B cell (primary cell): ENCODE data around the gene HTR1B. TPM values are rescaled to one million over a fixed set of nuclear protein-coding genes. Genes with fewer than 3 reads are reported as not detected.

Source experiments
- ATAC-seq: fragments of 200-7000 bp; cut with Tn5 transposase; one replicate; pipeline ENCODE4 v1.10.0; 2021; ENCODE audit warnings: low read depth, mild to moderate bottlenecking, moderate number of reproducible peaks, moderate library complexity
- CTCF ChIA-PET: fragments of 350-600 bp; sonication (Branson Sonifier 250); formaldehyde crosslinking; loops from one replicate; lab custom pipeline; 2021; ENCODE audit warnings: antibody characterized with exemption, inconsistent platforms; lab: Charles Lee
- POLR2A ChIA-PET: fragments of 350-600 bp; sonication (Branson Sonifier 250); formaldehyde crosslinking; loops from one replicate; lab custom pipeline; 2021; ENCODE audit warnings: antibody characterized with exemption; lab: Charles Lee
- DNase-seq: peaks from one replicate; pipeline ENCODE4 v3.0.0; 2013
- H2AFZ ChIP-seq: 2 replicates; pipeline ENCODE4 v1.6.1; 2012; ENCODE audit warnings: mild to moderate bottlenecking, low read depth, low read length; ENCODE audit not compliant: insufficient read depth, poor library complexity, severe bottlenecking
- H3K27ac ChIP-seq, 2 donors: 1 replicate in 1 of 2; 2 replicates in 1 of 2; pipeline ENCODE4 v1.5.1; 2012 to 2013; ENCODE audit warnings: low read length in 2 of 2, mild to moderate bottlenecking in 2 of 2, moderate library complexity in 1 of 2
- H3K27me3 ChIP-seq, 4 experiments: fragments of 200-600 bp in 1 of 4; sonication (generic) in 1 of 4; replicated peaks in 1 of 4; 1 replicate in 2 of 4; 2 replicates in 2 of 4; pipeline versions ENCODE4 v1.6.1 to v1.7.0; 2013 to 2016; ENCODE audit warnings: low read length in 3 of 4, mild to moderate bottlenecking in 2 of 4, mixed read lengths in 1 of 4, moderate library complexity in 1 of 4; ENCODE audit not compliant: insufficient read depth in 4 of 4, control insufficient read depth in 3 of 4; ENCODE audit errors: control extremely low read depth in 1 of 4
- H3K36me3 ChIP-seq, 2 experiments: replicated peaks in 1 of 2; 1 replicate in 1 of 2; 2 replicates in 1 of 2; pipeline versions ENCODE4 v1.6.1 to v1.7.1; 2013; ENCODE audit warnings: low read length in 1 of 2; ENCODE audit not compliant: insufficient read depth in 2 of 2, control insufficient read depth in 1 of 2; ENCODE audit errors: control extremely low read depth in 1 of 2, extremely low read depth in 1 of 2
- H3K4me1 ChIP-seq, 2 donors: fragments of 200-600 bp in 1 of 2; sonication (generic) in 1 of 2; 1 replicate in 1 of 2; 2 replicates in 1 of 2; pipeline versions ENCODE4 v1.5.1 to v1.6.1; 2013 to 2017; ENCODE audit warnings: low read length in 2 of 2; ENCODE audit not compliant: control insufficient read depth in 2 of 2, insufficient read depth in 2 of 2
- H3K4me2 ChIP-seq: replicated peaks from 2 replicates; pipeline ENCODE3; 2012; ENCODE audit warnings: mild to moderate bottlenecking, low read depth, low read length; ENCODE audit not compliant: poor library complexity, severe bottlenecking
- H3K4me3 ChIP-seq, 5 experiments: fragments of 200-600 bp in 1 of 5; sonication (generic) in 1 of 5; 1 replicate in 3 of 5; 2 replicates in 2 of 5; pipeline versions ENCODE4 v1.5.1 to v1.7.0; 2011 to 2016; ENCODE audit warnings: low read length in 4 of 5, mild to moderate bottlenecking in 4 of 5, low read depth in 2 of 5, control low read depth in 1 of 5, moderate library complexity in 1 of 5; ENCODE audit not compliant: insufficient read depth in 1 of 5; ENCODE audit errors: control extremely low read depth in 1 of 5, extremely low read depth in 1 of 5
- H3K79me2 ChIP-seq: fragments of 200-600 bp; sonication (generic); one replicate; pipeline ENCODE4 v1.6.0; 2016; ENCODE audit warnings: low read length; ENCODE audit not compliant: control insufficient read depth, insufficient read depth
- H3K9ac ChIP-seq: fragments of 200-600 bp; sonication (generic); 2 replicates; pipeline ENCODE4 v1.6.1; 2017; ENCODE audit warnings: mild to moderate bottlenecking, low read length, moderate library complexity
- H3K9me3 ChIP-seq, 3 donors: one replicate each; pipeline versions ENCODE4 v1.6.1 to v1.7.1; 2013; ENCODE audit warnings: low read length in 2 of 3; ENCODE audit not compliant: control insufficient read depth in 2 of 3, insufficient read depth in 1 of 3; ENCODE audit errors: control extremely low read depth in 1 of 3
- H4K20me1 ChIP-seq: 2 replicates; pipeline ENCODE4 v1.6.0; 2012; ENCODE audit warnings: mild to moderate bottlenecking, low read length; ENCODE audit not compliant: insufficient read depth, control insufficient read depth, poor library complexity, severe bottlenecking
- H3K27ac Mint-ChIP-seq: one replicate; pipeline ENCODE4 v1.8.0; 2021; ENCODE audit warnings: mixed read lengths
- H3K27me3 Mint-ChIP-seq: one replicate; pipeline ENCODE4 v1.8.0; 2021; ENCODE audit warnings: mixed read lengths
- H3K4me1 Mint-ChIP-seq: one replicate; pipeline ENCODE4 v1.8.0; 2021; ENCODE audit warnings: mixed read lengths
- H3K4me3 Mint-ChIP-seq: one replicate; pipeline ENCODE4 v1.8.0; 2021; ENCODE audit warnings: mixed read lengths
- H3K9me3 Mint-ChIP-seq: one replicate; pipeline ENCODE4 v1.8.0; 2022; ENCODE audit warnings: mixed read lengths; ENCODE audit not compliant: insufficient read depth
- EZH2 ChIP-seq: IDR thresholded peaks from 2 replicates; pipeline ENCODE4 v1.6.1; 2012; ENCODE audit warnings: borderline replicate concordance, low read depth, mild to moderate bottlenecking, moderate library complexity, low read length; ENCODE audit not compliant: insufficient read depth, poor library complexity, severe bottlenecking
- WGBS: methylation state at CpG from one replicate; pipeline ENCODE4 v1.1.5; 2013; ENCODE audit warnings: missing lambda C conversion rate; ENCODE audit not compliant: insufficient coverage; 5-methylcytosine and 5-hydroxymethylcytosine counted together
- intact Hi-C: fragments of 100-400 bp; cut with micrococcal nuclease; formaldehyde crosslinking; loops from one replicate; pipeline ENCODE4 v1.10.0; 2022
- polyA plus RNA-seq: library from polyadenylated mRNA; depleted of rRNA; stranded (reverse); fragments of >200 nt; gene quantifications from 2 replicates; pipeline ENCODE4 v1.2.3, GENCODE V29; 2012
- total RNA-seq, 2 donors: library from RNA; stranded (reverse); fragments of 120-200 nt in 1 of 2; gene quantifications; 1 replicate in 1 of 2; 2 replicates in 1 of 2; pipeline versions ENCODE4 v1.2.3 to v1.2.4, GENCODE V29; 2013 to 2022
- TF ChIP-seq, protein P1 (sequence below): fragments of 200-600 bp; IDR thresholded peaks from one replicate; pipeline ENCODE4 v1.8.0; 2022; ENCODE audit warnings: antibody characterized with exemption, mild to moderate bottlenecking

Gene HTR1B
- total and polyA plus RNA-seq, 2 donors (not counting 1 experiment from before 2014, with no cell fraction given): 0.04 TPM; not detected in 1

GRCh38 chr6:77424761-77425160, 38.5 kb downstream of the HTR1B start:
- Histone ChIP-seq H4K20me1 (no peaks in the 10 kb centered on the region), H3K36me3 (no peaks in the 10 kb centered on the region), H2AFZ (no peak overlapping the region), H3K9me3 (peaks cover 0 to 4% (median 0%) of the 10 kb centered on the region in 3 donors), H3K4me3 (no peak overlapping the region), H3K4me1 (no peaks in the 10 kb centered on the region), H3K4me2 (no peak overlapping the region), H3K27ac (no peak overlapping the region), H3K27me3 (no peaks in the 10 kb centered on the region), H3K9ac (no peak overlapping the region), H3K79me2 (no peaks in the 10 kb centered on the region)
- no peak for TF ChIP-seq EZH2
- TF ChIP-seq, protein P1, sequence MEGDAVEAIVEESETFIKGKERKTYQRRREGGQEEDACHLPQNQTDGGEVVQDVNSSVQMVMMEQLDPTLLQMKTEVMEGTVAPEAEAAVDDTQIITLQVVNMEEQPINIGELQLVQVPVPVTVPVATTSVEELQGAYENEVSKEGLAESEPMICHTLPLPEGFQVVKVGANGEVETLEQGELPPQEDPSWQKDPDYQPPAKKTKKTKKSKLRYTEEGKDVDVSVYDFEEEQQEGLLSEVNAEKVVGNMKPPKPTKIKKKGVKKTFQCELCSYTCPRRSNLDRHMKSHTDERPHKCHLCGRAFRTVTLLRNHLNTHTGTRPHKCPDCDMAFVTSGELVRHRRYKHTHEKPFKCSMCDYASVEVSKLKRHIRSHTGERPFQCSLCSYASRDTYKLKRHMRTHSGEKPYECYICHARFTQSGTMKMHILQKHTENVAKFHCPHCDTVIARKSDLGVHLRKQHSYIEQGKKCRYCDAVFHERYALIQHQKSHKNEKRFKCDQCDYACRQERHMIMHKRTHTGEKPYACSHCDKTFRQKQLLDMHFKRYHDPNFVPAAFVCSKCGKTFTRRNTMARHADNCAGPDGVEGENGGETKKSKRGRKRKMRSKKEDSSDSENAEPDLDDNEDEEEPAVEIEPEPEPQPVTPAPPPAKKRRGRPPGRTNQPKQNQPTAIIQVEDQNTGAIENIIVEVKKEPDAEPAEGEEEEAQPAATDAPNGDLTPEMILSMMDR: no peak
- POLR2A ChIA-PET: no interaction called here
- no peak for ATAC-seq
- Mint-ChIP-seq H3K27ac (no peak overlapping the region), H3K27me3 (no peaks in the 10 kb centered on the region), H3K4me1 (no peaks in the 10 kb centered on the region), H3K4me3 (no peak overlapping the region), H3K9me3 (peaks cover 4% of the 10 kb centered on the region)
- CTCF ChIA-PET: no interaction called here
- intact Hi-C loops: loop anchor here (1.0 kb wide), 1 partner anchor 26 kb away; no protein-coding TSS in a partner anchor
- WGBS: 100% methylated on average over 1 of the region's 2 CpGs
- DNase-seq: no peak

GRCh38 chr6:77416839-77417238, 46.5 kb downstream of the HTR1B start:
- no peak overlapping the region for H3K27ac Mint-ChIP-seq
- H3K4me3 Mint-ChIP-seq: no peak overlapping the region
- ATAC-seq: no peak
- Histone ChIP-seq H3K4me3 (no peak overlapping the region), H3K36me3 (no peaks in the 10 kb centered on the region), H2AFZ (no peak overlapping the region), H3K4me1 (no peaks in the 10 kb centered on the region), H3K9ac (no peak overlapping the region), H3K4me2 (no peak overlapping the region), H4K20me1 (no peaks in the 10 kb centered on the region), H3K27ac (no peak overlapping the region), H3K27me3 (no peaks in the 10 kb centered on the region), H3K9me3 (no peaks in the 10 kb centered on the region), H3K79me2 (no peaks in the 10 kb centered on the region)
- 100% methylated on average over 1 of the region's 2 CpGs for WGBS
- TF ChIP-seq EZH2: no peak
- TF ChIP-seq, protein P1: no peak
- H3K4me1 Mint-ChIP-seq: no peaks in the 10 kb centered on the region
- no peak for DNase-seq
- CTCF ChIA-PET: no interaction called here
- no peaks in the 10 kb centered on the region for H3K27me3 Mint-ChIP-seq
- intact Hi-C loops: no loop called here
- H3K9me3 Mint-ChIP-seq: peaks cover under 1% of the 10 kb centered on the region
- POLR2A ChIA-PET: no interaction called here
